Pancreas (tissue), 10 donors: ENCODE data around the gene FEN1. TPM values are rescaled to one million over a fixed set of nuclear protein-coding genes. Genes with fewer than 3 reads are reported as not detected.

ENCODE experiments used
- ATAC-seq, 4 donors: fragments of 200-7000 bp; cut with Tn5 transposase; one replicate each; pipeline versions ENCODE4 v1.8.0 to v1.9.1; 2020; ENCODE audit warnings: mild to moderate bottlenecking in 4 of 4, moderate library complexity in 4 of 4
- DNase-seq, 6 donors: peaks; one replicate each; pipeline ENCODE4 v3.0.0-alpha.2; 2020
- FAIRE-seq: peaks from 2 replicates; lab custom pipeline; 2012; peaks lifted over from hg19 to GRCh38; lab: Jason Lieb, UNC
- H3K27ac ChIP-seq, 4 donors: fragments of 200-600 bp; sonication (generic); 1 replicate in 3 of 4; 2 replicates in 1 of 4; pipeline versions ENCODE4 v1.5.0 to v1.8.0; 2020
- H3K27me3 ChIP-seq, 4 donors: fragments of 200-600 bp; one replicate each; pipeline ENCODE4 v1.8.0; 2021
- H3K36me3 ChIP-seq, 3 donors: fragments of 200-600 bp; sonication (generic) in 1 of 3; one replicate each; pipeline versions ENCODE4 v1.5.0 to v1.8.0; 2020 to 2021
- H3K4me1 ChIP-seq, 3 donors: fragments of 200-600 bp; one replicate each; pipeline ENCODE4 v1.8.0; 2021
- H3K4me3 ChIP-seq, 4 donors: fragments of 200-600 bp; sonication (generic) in 2 of 4; one replicate each; pipeline versions ENCODE4 v1.5.0 to v1.8.0; 2020 to 2021
- H3K9me3 ChIP-seq, 4 donors: fragments of 200-600 bp; one replicate each; pipeline ENCODE4 v1.8.0; 2021
- CTCF ChIP-seq, 4 donors: fragments of 200-600 bp; sonication (generic) in 3 of 4; IDR thresholded peaks; one replicate each; pipeline versions ENCODE4 v1.5.0 to v1.8.0; 2021; ENCODE audit warnings: antibody characterized with exemption in 4 of 4
- WGBS, 2 donors: extraction: QIAGEN DNeasy Blood & Tissue Kit; methylation state at CpG; one replicate each; pipeline ENCODE4 v1.1.7; 2013; 5-methylcytosine and 5-hydroxymethylcytosine counted together
- intact Hi-C, 3 donors: fragments of 100-400 bp; cut with DNase I; formaldehyde crosslinking; loops; one replicate each; pipeline versions ENCODE4 v1.11.1 to v1.14.2; 2022
- polyA plus RNA-seq, 2 donors: library from polyadenylated mRNA; stranded (reverse); fragments of 200-250 nt; gene quantifications; one replicate each; pipeline ENCODE4 v1.2.3, GENCODE V29; 2013
- total RNA-seq, 6 donors: library from RNA; stranded (reverse); fragmentation: NEBNext Ultra II Directional in 4 of 6; extraction: Animal tissue kit (Norgen Biotek cat#: 25700) in 4 of 6; gene quantifications; one replicate each; pipeline versions ENCODE4 v1.2.1 to v1.2.4, GENCODE V29; 2021 to 2023
- donor health status: healthy with polysubstance abuse.
- donor health status: DM: no; HTN: no; CAD: no; lungs with moderate emphysema.
- donor health status: DM: no; HTN: no; CAD: no.
- donor health status: control.
- donor health status: control.
- donor health status: Bipolar disorder and iron deficiency.
- donor health status: DM: yes; HTN: yes; CAD: no.
- donor health status: DM: no; HTN: no; CAD: no.
- donor health status: DM: no; HTN: no; CAD: no.
- donor health status: DM: yes; HTN: yes; CAD: no.

FEN1 gene
- total and polyA plus RNA-seq, 8 donors = 2.3 to 7.3 (median 4.7) TPM

GRCh38 chr11:61762223-61762615, 30.5 kb upstream of the FEN1 start:
- no peaks in the 10 kb centered on the region for H3K36me3 ChIP-seq
- no peaks in the 10 kb centered on the region for H3K27me3 ChIP-seq
- WGBS, 2 donors = 82 to 85% methylated on average over 7 to 10 of the region's 10 CpGs
- H3K27ac ChIP-seq = no peak overlapping the region
- no peak overlapping the region for H3K4me3 ChIP-seq
- peaks cover 12 to 17% (median 12%) of the 10 kb centered on the region in 3 donors for H3K4me1 ChIP-seq
- no peak for TF ChIP-seq CTCF (IDR thresholded peaks at IDR 0.05)
- intact Hi-C loops = no loop called here
- FAIRE-seq (no peak), ATAC-seq (no peak), DNase-seq (no peak)
- H3K9me3 ChIP-seq = no peaks in the 10 kb centered on the region

- H3K36me3 ChIP-seq = no peaks in the 10 kb centered on the region
- 73 to 86% methylated on average over 15 of the region's 15 CpGs for WGBS, 2 donors
- no peak for ATAC-seq
- no peak for FAIRE-seq
- no peak overlapping the region for H3K27ac ChIP-seq
- H3K9me3 ChIP-seq = no peaks in the 10 kb centered on the region
- intact Hi-C loops = no loop called here
- TF ChIP-seq CTCF (IDR thresholded peaks at IDR 0.05) = no peak
- H3K27me3 ChIP-seq = no peaks in the 10 kb centered on the region
- H3K4me3 ChIP-seq = no peak overlapping the region
- DNase-seq = no peak
- peaks cover 6 to 11% (median 6%) of the 10 kb centered on the region in 3 donors for H3K4me1 ChIP-seq
Observed at GRCh38 chr11:61762798-61763197, 29.9 kb upstream of the FEN1 start.

GRCh38 chr11:61763930-61764605, 28.6 kb upstream of the FEN1 start:
- Histone ChIP-seq H3K27me3 (no peaks in the 10 kb centered on the region), H3K9me3 (no peaks in the 10 kb centered on the region), H3K4me3 (no peak overlapping the region), H3K36me3 (no peaks in the 10 kb centered on the region), H3K4me1 (peaks cover 9 to 19% (median 12%) of the 10 kb centered on the region in 3 donors), H3K27ac (no peak overlapping the region)
- intact Hi-C loops = no loop called here
- DNase-seq (no peak), ATAC-seq (no peak), FAIRE-seq (no peak)
- no peak for TF ChIP-seq CTCF (IDR thresholded peaks at IDR 0.05)
- WGBS, 2 donors = 78 to 80% methylated on average over 23 of the region's 23 CpGs

- intact Hi-C loops = no loop called here
- Histone ChIP-seq H3K4me1 (peaks cover 12 to 26% (median 19%) of the 10 kb centered on the region in 3 donors), H3K27me3 (no peaks in the 10 kb centered on the region), H3K36me3 (no peaks in the 10 kb centered on the region), H3K9me3 (no peaks in the 10 kb centered on the region), H3K27ac (no peak overlapping the region), H3K4me3 (no peak overlapping the region)
- peak in 2 of 4 donors; percentile 4 to 22 for ATAC-seq
- WGBS, 2 donors = 51 to 58% methylated on average over 18 to 22 of the region's 22 CpGs
- no peak for TF ChIP-seq CTCF (IDR thresholded peaks at IDR 0.05)
- DNase-seq = no peak
- no peak for FAIRE-seq
Observed at GRCh38 chr11:61764606-61765260, 28.0 kb upstream of the FEN1 start.
